Stimulated activated CD4-positive, alpha-beta T cell treated with anti-CD3 and anti-CD28 coated beads, TNF-alpha, amount 100 ng/mL, for 24 hours (primary cell): ENCODE results near the gene B4GALNT2.
"Not testable (repeated sequence)": the region's sequence is repeated elsewhere in the genome, so short reads cannot be mapped to it uniquely, and the experiment has no call there.

Experiments used
- DNase-seq, 3 experiments: peaks; one replicate each; pipeline ENCODE4 v3.0.0-alpha.2; 2020; ENCODE audit warnings: low read depth in 3 of 3

B4GALNT2 gene

GRCh38 chr17:49132699-49133364, at the start of gene B4GALNT2:
Gene B4GALNT2, plus strand, starts transcription at chr17:49132769. Its CDS starts 24 bp downstream, at chr17:49132793.
- peak in 1 of 3 experiments; percentile 19 for DNase-seq

- not testable (repeated sequence) for DNase-seq
These were observed 47.5 kb upstream of the B4GALNT2 start for GRCh38 chr17:49085046-49085445.

GRCh38 chr17:49085565-49086315, 46.8 kb upstream of the B4GALNT2 start:
- DNase-seq = no peak

- DNase-seq = no peak
These were observed 46.3 kb upstream of the B4GALNT2 start for GRCh38 chr17:49086316-49086605.

- no peak for DNase-seq
These were observed 45.9 kb upstream of the B4GALNT2 start for GRCh38 chr17:49086649-49087048.

GRCh38 chr17:49089094-49089493, 43.5 kb upstream of the B4GALNT2 start:
- DNase-seq = no peak

GRCh38 chr17:49090878-49091594, 41.5 kb upstream of the B4GALNT2 start:
- no peak for DNase-seq

GRCh38 chr17:49093131-49093530, 39.4 kb upstream of the B4GALNT2 start:
- no peak for DNase-seq

GRCh38 chr17:49100601-49101000, 32.0 kb upstream of the B4GALNT2 start:
- no peak for DNase-seq

GRCh38 chr17:49101054-49101534, 31.5 kb upstream of the B4GALNT2 start:
- DNase-seq = no peak

GRCh38 chr17:49103360-49103759, 29.2 kb upstream of the B4GALNT2 start:
- not testable (repeated sequence) for DNase-seq

GRCh38 chr17:49104511-49105074, 28.0 kb upstream of the B4GALNT2 start:
- no peak for DNase-seq

GRCh38 chr17:49106321-49107210, 26.0 kb upstream of the B4GALNT2 start:
- DNase-seq = no peak

GRCh38 chr17:49107211-49107557, 25.4 kb upstream of the B4GALNT2 start:
- no peak for DNase-seq

GRCh38 chr17:49108318-49108717, 24.3 kb upstream of the B4GALNT2 start:
- no peak for DNase-seq

GRCh38 chr17:49110509-49110908, 22.1 kb upstream of the B4GALNT2 start:
- no peak for DNase-seq

- DNase-seq = no peak
These were observed 20.6 kb upstream of the B4GALNT2 start for GRCh38 chr17:49111934-49112333.

- DNase-seq = no peak
These were observed 19.6 kb upstream of the B4GALNT2 start for GRCh38 chr17:49112936-49113335.

- DNase-seq = no peak
These were observed 17.9 kb upstream of the B4GALNT2 start for GRCh38 chr17:49114703-49115102.

- no peak for DNase-seq
These were observed 14.9 kb upstream of the B4GALNT2 start for GRCh38 chr17:49117587-49118230.

- no peak for DNase-seq
These were observed 12.4 kb upstream of the B4GALNT2 start for GRCh38 chr17:49120166-49120565.
